Cortex of kidney (tissue), 1 donor: ENCODE measurements around the gene RAMACL.
A peak's percentile ranks its signal among the peaks of the same experiment; 100 is the strongest.
"Not testable (repeated sequence)": the region's sequence is repeated elsewhere in the genome, so short reads cannot be mapped to it uniquely, and the experiment has no call there.

Experiments
- DNase-seq: peaks from one replicate; lab custom pipeline; 2025; lab: John Stamatoyannopoulos, UW

The RAMACL gene

GRCh38 chr6:166586424-166587156, at the start of gene RAMACL:
TSS of gene RAMACL (minus strand) at chr6:166586678. CDS start at chr6:166586477, 201 bp downstream.
- no peak for DNase-seq

DNA sequence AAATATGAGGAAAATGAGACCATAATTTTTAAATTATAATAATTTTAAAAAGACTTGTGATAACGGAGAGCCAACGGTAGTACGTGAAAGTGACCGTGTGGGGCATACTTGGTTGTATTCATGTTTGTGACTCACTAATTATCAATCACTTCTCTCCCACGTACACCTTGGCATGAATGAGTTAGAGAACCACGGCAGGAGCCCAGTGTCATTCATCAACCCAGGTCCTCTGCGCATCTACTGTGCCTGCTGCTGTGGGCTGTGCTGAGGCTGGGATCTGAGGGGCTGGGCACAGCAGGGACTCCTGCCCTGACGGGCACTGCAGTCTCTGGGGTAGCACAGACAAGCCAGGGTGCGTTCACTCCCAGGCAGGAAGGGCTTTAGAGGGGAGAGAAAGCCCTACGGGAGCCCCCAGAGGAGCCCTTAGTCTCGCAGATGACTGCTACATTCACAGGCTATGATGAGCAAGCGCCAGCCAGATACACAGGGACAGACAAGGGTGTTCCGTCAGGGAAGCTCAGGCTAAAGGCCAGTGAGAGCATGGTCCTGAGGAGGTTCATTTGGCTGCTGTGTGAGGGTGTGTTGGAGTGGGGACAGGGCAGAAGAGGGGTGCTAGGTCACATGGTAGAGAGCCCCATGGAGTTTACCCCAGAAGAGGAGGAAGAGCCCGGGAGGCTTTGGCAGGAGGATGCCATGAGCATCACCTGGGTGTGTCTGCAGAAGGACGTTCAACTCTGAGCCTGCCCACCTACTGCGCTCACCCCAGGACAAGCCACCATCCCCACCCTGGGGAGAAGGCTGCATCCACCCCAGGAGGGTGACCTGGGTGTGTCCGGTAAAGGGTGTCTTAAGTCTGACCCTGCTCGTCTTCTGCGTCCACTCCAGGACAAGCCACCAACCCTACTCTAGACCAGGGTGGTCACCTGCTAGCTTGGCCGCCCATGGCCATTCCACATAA, 48.8 kb upstream of the RAMACL start:
- no peak for DNase-seq

DNA sequence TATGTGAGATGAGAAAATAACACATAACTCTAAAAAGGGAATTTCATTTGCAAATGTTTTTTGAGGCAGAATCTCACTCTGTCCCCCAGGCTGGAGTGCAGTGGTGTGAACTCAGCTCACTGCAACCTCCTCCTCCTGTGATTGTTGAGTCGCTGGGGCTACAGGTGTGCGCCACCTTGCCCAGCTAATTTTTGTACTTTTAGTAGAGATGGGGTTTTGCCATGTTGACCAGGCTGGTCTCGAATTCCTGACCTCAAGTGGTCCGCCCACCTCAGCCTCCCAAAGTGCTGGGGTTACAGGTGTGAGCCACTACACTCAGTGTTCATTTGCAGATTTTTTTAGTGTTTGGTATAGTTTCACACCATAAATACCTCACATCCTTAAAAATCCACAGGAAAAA, 48.1 kb upstream of the RAMACL start:
- DNase-seq, result not testable (repeated sequence)

DNA sequence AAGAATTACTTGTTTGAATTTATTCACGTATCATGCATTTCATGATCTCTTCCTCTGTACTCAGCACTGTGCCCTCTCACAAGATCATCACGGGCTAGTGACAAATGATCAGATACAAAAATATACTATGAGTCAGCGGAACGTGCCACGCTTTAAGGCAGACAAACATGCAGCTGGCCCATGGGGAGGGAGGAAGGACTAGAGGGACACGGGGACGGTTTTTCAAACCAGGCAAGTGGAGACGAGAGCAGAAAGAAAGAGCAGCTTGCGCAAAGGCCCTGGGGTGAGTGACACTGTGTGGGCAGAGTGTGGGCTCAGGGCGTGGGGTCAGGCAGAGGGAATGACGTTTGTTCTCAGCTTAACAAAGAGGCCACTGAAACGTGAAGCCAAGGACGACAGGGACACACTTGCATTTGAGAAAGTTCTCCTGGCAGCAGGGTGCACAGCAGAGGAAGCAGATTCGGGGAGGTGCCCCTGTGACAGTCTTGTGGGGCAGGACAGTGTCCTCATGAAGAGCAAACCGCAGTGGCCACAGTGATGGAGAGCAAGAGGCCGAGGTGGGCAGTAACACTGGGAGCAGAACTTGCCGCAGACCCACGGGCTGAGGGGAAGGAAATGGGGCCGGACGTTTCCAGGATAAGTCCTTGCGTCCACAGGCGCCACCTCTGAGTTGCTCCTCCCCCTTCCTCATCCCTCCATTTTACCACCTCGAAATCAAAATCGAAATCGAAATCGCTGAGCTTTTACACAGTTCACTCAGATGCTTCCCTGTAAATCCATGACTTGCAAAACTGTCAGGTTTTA, 47.5 kb upstream of the RAMACL start:
- DNase-seq, result no peak

DNA sequence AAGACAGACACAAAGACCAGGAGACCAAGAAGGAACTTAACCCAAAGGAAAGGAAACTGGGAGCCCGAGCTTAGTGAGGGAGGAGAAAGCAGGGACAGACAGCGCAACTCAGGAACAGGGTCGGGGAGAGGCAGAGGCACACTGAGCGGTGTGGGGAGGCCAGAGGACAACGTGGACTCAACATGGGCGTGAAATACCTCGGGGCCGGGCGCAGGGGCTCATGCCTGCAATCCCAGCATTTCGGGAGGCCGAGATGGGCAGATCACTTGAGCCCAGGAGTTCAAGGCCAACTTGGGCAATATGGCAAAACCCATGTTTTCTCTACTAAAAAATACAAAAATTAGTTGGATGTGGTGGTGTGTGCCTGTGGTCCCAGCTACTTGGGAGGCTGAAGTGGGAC, 46.3 kb upstream of the RAMACL start:
- no peak for DNase-seq

- DNase-seq, result no peak
Measured at GRCh38 chr6:166630462-166630861, 44.0 kb upstream of the RAMACL start.

DNA sequence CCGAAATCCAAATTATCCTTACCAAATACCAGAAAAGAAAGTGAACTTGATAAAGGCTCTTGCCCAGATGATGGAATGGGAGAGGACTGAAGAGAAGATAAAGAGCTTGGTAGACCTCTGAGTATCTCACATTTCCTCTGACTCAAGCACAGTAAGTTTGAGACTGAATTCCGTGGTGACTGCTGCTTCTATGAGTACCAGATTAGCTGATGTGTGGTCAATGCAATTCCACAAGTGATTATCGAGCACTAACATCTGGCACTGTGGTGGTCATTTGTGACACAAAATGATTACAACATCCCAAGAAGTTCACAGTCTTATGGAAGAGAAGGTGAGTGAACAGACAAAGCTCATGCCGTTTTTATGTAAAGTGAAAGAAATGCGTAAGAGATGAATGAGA, 43.1 kb upstream of the RAMACL start:
- DNase-seq, result no peak

DNA sequence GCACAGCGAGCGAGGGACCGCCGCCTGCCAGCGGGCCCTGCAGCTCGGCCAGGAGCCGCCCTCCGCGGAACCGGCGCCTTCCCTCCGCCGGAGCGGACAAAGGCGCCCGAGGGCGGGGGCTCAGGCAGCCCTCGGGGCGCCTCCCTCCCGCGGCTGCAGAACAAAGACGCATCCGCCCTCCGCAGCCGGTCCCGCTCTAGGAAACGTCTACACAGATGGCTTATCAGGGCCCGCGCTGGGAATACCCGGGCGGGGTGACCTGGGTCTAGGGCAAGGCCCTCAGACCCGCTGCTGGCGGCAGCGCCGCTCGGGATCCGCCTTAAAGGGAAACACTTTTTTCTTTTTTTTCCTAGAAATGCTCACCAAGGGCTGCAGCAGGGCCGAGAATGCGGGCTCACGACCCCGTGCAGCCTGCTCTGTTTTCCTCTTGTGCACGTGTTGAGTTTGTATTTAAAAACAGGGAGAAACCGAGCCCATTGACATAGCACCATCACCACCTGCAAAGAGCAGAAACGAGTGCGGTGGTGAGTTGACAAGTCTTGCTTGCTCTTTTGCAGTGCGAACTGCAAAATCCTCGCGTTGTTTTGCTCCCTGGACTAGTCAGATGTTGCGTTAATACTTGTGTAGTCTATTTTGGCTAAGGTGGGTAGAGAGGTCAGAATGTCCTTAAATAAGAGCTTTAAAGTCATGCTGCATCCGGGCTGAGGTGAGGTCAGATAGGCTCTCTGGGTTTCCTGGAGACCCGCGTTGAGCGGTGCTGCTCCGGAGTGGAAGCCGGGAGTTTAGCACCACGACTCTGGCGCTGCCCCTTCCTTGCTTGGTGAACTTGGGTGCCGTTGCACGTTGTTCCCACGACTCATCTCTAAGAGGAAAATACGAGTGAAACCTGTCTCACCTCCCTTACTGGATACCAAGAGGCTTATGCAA, 41.7 kb upstream of the RAMACL start:
- no peak for DNase-seq

GRCh38 chr6:166627033-166627874, 40.8 kb upstream of the RAMACL start, which contains the start of gene RPS6KA2:
TSS of gene RPS6KA2 (minus strand) at chr6:166627251. CDS start at chr6:166627019, 232 bp downstream.
- peak; percentile 92 for DNase-seq

- DNase-seq, result no peak
Measured at GRCh38 chr6:166626177-166627032, 39.9 kb upstream of the RAMACL start.

- no peak for DNase-seq
Measured at GRCh38 chr6:166625356-166625755, 38.9 kb upstream of the RAMACL start.

DNA sequence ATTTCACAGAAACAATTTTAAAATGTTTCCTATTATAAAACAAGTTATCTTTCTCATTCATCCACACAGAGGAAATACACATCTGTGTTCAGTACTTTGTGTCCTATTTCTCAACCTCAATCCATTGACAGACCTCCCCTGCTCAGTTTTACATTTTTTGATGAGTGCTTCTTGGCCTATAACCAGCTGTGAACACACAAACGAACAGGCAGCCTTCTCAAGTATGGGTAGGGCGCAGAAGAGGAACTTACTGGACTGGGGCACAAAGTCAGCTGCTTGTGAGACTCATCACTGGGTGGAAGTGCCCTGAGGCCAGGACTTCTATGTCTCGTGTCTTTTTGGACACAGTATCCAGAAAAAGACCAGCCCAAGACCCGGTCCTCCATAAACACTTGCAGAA, 37.8 kb upstream of the RAMACL start:
- DNase-seq, result no peak

- no peak for DNase-seq
Measured at GRCh38 chr6:166623318-166623717, 36.8 kb upstream of the RAMACL start.

- DNase-seq, result no peak
Measured at GRCh38 chr6:166621114-166621540, 34.6 kb upstream of the RAMACL start.

- no peak for DNase-seq
Measured at GRCh38 chr6:166620478-166621113, 34.1 kb upstream of the RAMACL start.

DNA sequence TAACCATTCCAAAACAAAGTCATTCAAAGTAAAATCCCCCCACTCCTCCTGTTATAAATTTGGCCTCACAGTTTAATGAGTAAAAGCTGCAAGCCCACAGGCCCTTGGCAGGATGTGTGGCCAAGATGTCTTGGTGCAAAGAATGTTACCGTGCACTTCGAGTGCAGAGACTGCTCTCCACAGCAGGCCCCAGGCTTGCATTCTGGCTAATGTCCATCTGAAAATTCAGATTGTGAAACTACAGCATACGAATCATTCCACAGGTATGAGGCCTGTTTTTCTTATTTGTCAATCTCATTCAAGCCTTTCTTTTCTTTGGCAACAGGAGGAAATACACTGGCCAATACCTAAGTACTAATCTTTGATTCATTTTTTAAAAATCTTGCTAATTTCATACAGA, 33.4 kb upstream of the RAMACL start:
- DNase-seq, result no peak

GRCh38 chr6:166618866-166619761, 32.6 kb upstream of the RAMACL start:
- DNase-seq, result no peak
